Muscle layer of duodenum (tissue), 2 donors: ENCODE results near the gene TPBG.

Experiments used
- H3K27ac ChIP-seq: one replicate; pipeline ENCODE4 v1.7.0; 2013; ENCODE audit warnings: mild to moderate bottlenecking, low read length
- H3K27me3 ChIP-seq: one replicate; pipeline ENCODE4 v1.7.0; 2013; ENCODE audit warnings: low read depth, mild to moderate bottlenecking, control low read depth, low read length
- H3K36me3 ChIP-seq, 2 donors: one replicate each; pipeline ENCODE4 v1.7.0; 2013; ENCODE audit warnings: low read length in 2 of 2, control low read depth in 1 of 2, mild to moderate bottlenecking in 1 of 2; ENCODE audit not compliant: insufficient read depth in 2 of 2, control insufficient read depth in 1 of 2
- H3K4me1 ChIP-seq, 2 donors: one replicate each; pipeline ENCODE4 v1.7.0; 2013; ENCODE audit warnings: low read length in 2 of 2, mild to moderate bottlenecking in 2 of 2, control low read depth in 1 of 2, moderate library complexity in 1 of 2; ENCODE audit not compliant: insufficient read depth in 2 of 2, control insufficient read depth in 1 of 2
- H3K4me3 ChIP-seq, 2 donors: one replicate each; pipeline ENCODE4 v1.7.0; 2013; ENCODE audit warnings: low read length in 2 of 2, low read depth in 1 of 2, mild to moderate bottlenecking in 1 of 2
- H3K9me3 ChIP-seq, 2 donors: one replicate each; pipeline ENCODE4 v1.7.0; 2013; ENCODE audit warnings: low read length in 2 of 2, control low read depth in 1 of 2, mild to moderate bottlenecking in 1 of 2; ENCODE audit not compliant: control insufficient read depth in 1 of 2
- donor health status: healthy.

TPBG gene

GRCh38 chr6:82415820-82416219, 52.2 kb downstream of the TPBG start:
- Histone ChIP-seq H3K36me3 (no peaks in the 10 kb centered on the region), H3K27me3 (no peaks in the 10 kb centered on the region), H3K4me3 (no peak overlapping the region), H3K27ac (no peak overlapping the region), H3K4me1 (no peaks in the 10 kb centered on the region), H3K9me3 (no peaks in the 10 kb centered on the region)

DNA sequence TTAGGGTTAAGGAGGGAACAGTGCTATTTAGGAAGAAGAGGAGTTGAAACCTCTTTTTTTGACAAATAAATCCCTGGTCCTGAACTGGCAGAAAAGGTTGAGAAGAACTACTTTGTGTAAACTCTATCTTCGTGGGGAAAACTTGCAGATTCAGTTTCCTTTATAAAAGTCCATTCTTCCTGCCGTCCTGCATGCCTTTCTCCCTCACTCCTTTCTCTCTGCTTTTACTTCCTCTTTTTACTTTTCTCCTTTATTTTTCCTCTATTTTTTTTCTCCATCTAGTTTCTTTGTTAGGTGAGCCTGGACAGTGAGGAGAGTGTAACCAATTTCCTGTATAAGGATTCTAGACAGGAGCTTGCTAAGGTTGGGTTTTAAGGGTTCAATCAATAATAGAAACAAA, 52.7 kb downstream of the TPBG start:
- H3K27me3 ChIP-seq = no peaks in the 10 kb centered on the region
- H3K4me1 ChIP-seq = no peaks in the 10 kb centered on the region
- H3K36me3 ChIP-seq = no peaks in the 10 kb centered on the region
- no peaks in the 10 kb centered on the region for H3K9me3 ChIP-seq
- no peak overlapping the region for H3K4me3 ChIP-seq
- H3K27ac ChIP-seq = no peak overlapping the region
